ENCODE data around the gene GADL1.

GADL1 gene

DNA sequence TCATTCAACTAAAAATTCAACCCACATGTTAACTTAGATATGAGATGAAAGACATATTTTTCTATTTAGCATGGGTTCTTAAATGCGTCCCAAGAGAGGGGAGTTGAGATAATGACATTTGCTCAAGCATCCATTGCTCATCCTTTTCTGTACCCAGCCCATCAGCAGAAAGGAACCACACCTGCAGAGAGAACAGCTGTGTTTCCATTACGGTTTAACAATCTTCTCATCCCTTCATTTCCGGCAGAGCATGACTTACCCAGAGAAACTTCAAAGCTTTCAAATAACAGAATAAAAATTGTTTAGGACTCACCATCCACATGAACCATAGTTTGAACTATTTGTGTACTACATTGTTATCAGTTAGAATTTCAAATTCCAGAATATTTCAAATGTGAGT is 174.9 kb downstream of the GADL1 start:
- no peak for DNase-seq (ENCODE audit: extremely low read depth, low read depth)
- TF ChIP-seq, protein P1, sequence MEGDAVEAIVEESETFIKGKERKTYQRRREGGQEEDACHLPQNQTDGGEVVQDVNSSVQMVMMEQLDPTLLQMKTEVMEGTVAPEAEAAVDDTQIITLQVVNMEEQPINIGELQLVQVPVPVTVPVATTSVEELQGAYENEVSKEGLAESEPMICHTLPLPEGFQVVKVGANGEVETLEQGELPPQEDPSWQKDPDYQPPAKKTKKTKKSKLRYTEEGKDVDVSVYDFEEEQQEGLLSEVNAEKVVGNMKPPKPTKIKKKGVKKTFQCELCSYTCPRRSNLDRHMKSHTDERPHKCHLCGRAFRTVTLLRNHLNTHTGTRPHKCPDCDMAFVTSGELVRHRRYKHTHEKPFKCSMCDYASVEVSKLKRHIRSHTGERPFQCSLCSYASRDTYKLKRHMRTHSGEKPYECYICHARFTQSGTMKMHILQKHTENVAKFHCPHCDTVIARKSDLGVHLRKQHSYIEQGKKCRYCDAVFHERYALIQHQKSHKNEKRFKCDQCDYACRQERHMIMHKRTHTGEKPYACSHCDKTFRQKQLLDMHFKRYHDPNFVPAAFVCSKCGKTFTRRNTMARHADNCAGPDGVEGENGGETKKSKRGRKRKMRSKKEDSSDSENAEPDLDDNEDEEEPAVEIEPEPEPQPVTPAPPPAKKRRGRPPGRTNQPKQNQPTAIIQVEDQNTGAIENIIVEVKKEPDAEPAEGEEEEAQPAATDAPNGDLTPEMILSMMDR (IDR thresholded peaks at IDR 0.05; ENCODE audit: low read depth, low read length): no peak

- no peak for DNase-seq (ENCODE audit: extremely low read depth, low read depth)
- TF ChIP-seq, protein P1 (IDR thresholded peaks at IDR 0.05; ENCODE audit: low read depth, low read length): no peak
Measured at GRCh38 chr3:30713885-30714503, 180.5 kb downstream of the GADL1 start.

- no peak for DNase-seq (ENCODE audit: extremely low read depth, low read depth)
- TF ChIP-seq, protein P1 (IDR thresholded peaks at IDR 0.05; ENCODE audit: low read depth, low read length): no peak
Measured at GRCh38 chr3:30712991-30713390, 181.5 kb downstream of the GADL1 start.

DNA sequence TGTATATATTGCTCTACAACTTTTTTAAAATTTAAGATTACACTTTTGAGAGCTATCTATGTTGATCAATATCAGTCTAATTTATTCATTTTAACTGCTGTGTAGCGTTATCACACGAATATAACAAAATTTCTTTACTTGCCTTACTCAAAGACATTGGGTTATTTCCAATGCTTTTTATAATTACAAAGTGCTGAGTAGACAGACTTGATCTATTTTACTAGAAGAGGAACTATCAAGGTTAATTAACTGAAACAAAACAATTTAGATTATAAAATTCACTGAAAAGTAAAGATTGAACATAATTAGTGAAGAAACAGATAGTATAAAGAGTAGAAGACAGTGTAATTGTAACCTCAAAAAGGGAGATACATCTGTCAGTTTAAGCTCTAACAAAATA is 182.6 kb downstream of the GADL1 start:
- TF ChIP-seq, protein P1 (IDR thresholded peaks at IDR 0.05; ENCODE audit: low read depth, low read length): no peak
- no peak for DNase-seq (ENCODE audit: extremely low read depth, low read depth)

GRCh38 chr3:30711151-30711550 is 183.3 kb downstream of the GADL1 start:
- TF ChIP-seq, protein P1 (IDR thresholded peaks at IDR 0.05; ENCODE audit: low read depth, low read length): no peak
- no peak for DNase-seq (ENCODE audit: extremely low read depth, low read depth)

GRCh38 chr3:30710017-30710416 is 184.4 kb downstream of the GADL1 start:
- DNase-seq (ENCODE audit: extremely low read depth, low read depth): no peak
- TF ChIP-seq, protein P1 (IDR thresholded peaks at IDR 0.05; ENCODE audit: low read depth, low read length): no peak

GRCh38 chr3:30708472-30708871 is 186.0 kb downstream of the GADL1 start:
- no peak for DNase-seq (ENCODE audit: extremely low read depth, low read depth)
- TF ChIP-seq, protein P1 (IDR thresholded peaks at IDR 0.05; ENCODE audit: low read depth, low read length): no peak
